ENCODE results near the gene RAB36.

The RAB36 gene

GRCh38 chr22:23166841-23167616 is 21.8 kb downstream of the RAB36 start:
- Mint-ChIP-seq H3K27ac (no peak overlapping the region), H3K4me3 (no peak overlapping the region), H3K9me3 (no peaks in the 10 kb centered on the region), H3K36me3 (ENCODE audit: low read depth) (no peaks in the 10 kb centered on the region), H3K27me3 (no peaks in the 10 kb centered on the region), H3K4me1 (ENCODE audit: low read depth) (no peaks in the 10 kb centered on the region)

GRCh38 chr22:23168391-23169042 is 23.2 kb downstream of the RAB36 start:
- no peaks in the 10 kb centered on the region for H3K36me3 Mint-ChIP-seq (ENCODE audit: low read depth)
- no peaks in the 10 kb centered on the region for H3K4me1 Mint-ChIP-seq (ENCODE audit: low read depth)
- no peaks in the 10 kb centered on the region for H3K9me3 Mint-ChIP-seq
- H3K27me3 Mint-ChIP-seq = no peaks in the 10 kb centered on the region
- no peak overlapping the region for H3K27ac Mint-ChIP-seq
- no peak overlapping the region for H3K4me3 Mint-ChIP-seq

GRCh38 chr22:23169043-23169406 is 23.7 kb downstream of the RAB36 start:
- no peaks in the 10 kb centered on the region for H3K27me3 Mint-ChIP-seq
- no peak overlapping the region for H3K27ac Mint-ChIP-seq
- H3K4me3 Mint-ChIP-seq = no peak overlapping the region
- no peaks in the 10 kb centered on the region for H3K9me3 Mint-ChIP-seq
- no peaks in the 10 kb centered on the region for H3K4me1 Mint-ChIP-seq (ENCODE audit: low read depth)
- no peaks in the 10 kb centered on the region for H3K36me3 Mint-ChIP-seq (ENCODE audit: low read depth)

- Mint-ChIP-seq H3K4me1 (ENCODE audit: low read depth) (peaks cover 23% of the 10 kb centered on the region), H3K9me3 (no peaks in the 10 kb centered on the region), H3K27me3 (no peaks in the 10 kb centered on the region), H3K4me3 (no peak overlapping the region), H3K36me3 (ENCODE audit: low read depth) (no peaks in the 10 kb centered on the region), H3K27ac (peak overlapping the region; percentile 38)
These were observed 30.8 kb downstream of the RAB36 start for GRCh38 chr22:23175817-23176644.

GRCh38 chr22:23176645-23177027 is 31.4 kb downstream of the RAB36 start:
- Mint-ChIP-seq H3K27ac (peak overlapping the region; percentile 38), H3K4me3 (no peak overlapping the region), H3K9me3 (no peaks in the 10 kb centered on the region), H3K4me1 (ENCODE audit: low read depth) (peaks cover 23% of the 10 kb centered on the region), H3K36me3 (ENCODE audit: low read depth) (no peaks in the 10 kb centered on the region), H3K27me3 (no peaks in the 10 kb centered on the region)

- Mint-ChIP-seq H3K9me3 (no peaks in the 10 kb centered on the region), H3K4me3 (no peak overlapping the region), H3K36me3 (ENCODE audit: low read depth) (peaks cover 5% of the 10 kb centered on the region), H3K4me1 (ENCODE audit: low read depth) (peaks cover 28% of the 10 kb centered on the region), H3K27me3 (no peaks in the 10 kb centered on the region), H3K27ac (no peak overlapping the region)
These were observed 31.9 kb downstream of the RAB36 start for GRCh38 chr22:23177197-23177596.

GRCh38 chr22:23178512-23179254 is 33.4 kb downstream of the RAB36 start:
- H3K9me3 Mint-ChIP-seq = no peaks in the 10 kb centered on the region
- peak overlapping the region; percentile 70 for H3K27ac Mint-ChIP-seq
- peaks cover 43% of the 10 kb centered on the region for H3K4me1 Mint-ChIP-seq (ENCODE audit: low read depth)
- no peaks in the 10 kb centered on the region for H3K27me3 Mint-ChIP-seq
- H3K4me3 Mint-ChIP-seq = peak overlapping the region; percentile 54
- H3K36me3 Mint-ChIP-seq (ENCODE audit: low read depth) = peaks cover 8% of the 10 kb centered on the region

GRCh38 chr22:23179381-23180299 is 34.4 kb downstream of the RAB36 start:
- Mint-ChIP-seq H3K27me3 (no peaks in the 10 kb centered on the region), H3K27ac (peak overlapping the region; percentile 45), H3K36me3 (ENCODE audit: low read depth) (peaks cover 11% of the 10 kb centered on the region), H3K4me1 (ENCODE audit: low read depth) (peaks cover 52% of the 10 kb centered on the region), H3K9me3 (no peaks in the 10 kb centered on the region), H3K4me3 (peak overlapping the region; percentile 68)

- Mint-ChIP-seq H3K9me3 (no peaks in the 10 kb centered on the region), H3K4me1 (ENCODE audit: low read depth) (peaks cover 58% of the 10 kb centered on the region), H3K36me3 (ENCODE audit: low read depth) (peaks cover 13% of the 10 kb centered on the region), H3K27me3 (no peaks in the 10 kb centered on the region), H3K27ac (peak within 1 kb of the TSS; percentile 92), H3K4me3 (peak within 1 kb of the TSS; percentile 91)
These were observed 35.1 kb downstream of the RAB36 start, which contains the start of gene BCR for GRCh38 chr22:23180301-23180892. Gene BCR, plus strand, starts transcription at chr22:23180509. Its CDS starts 452 bp downstream, at chr22:23180961.

GRCh38 chr22:23180893-23181720 is 35.8 kb downstream of the RAB36 start:
- no peaks in the 10 kb centered on the region for H3K9me3 Mint-ChIP-seq
- H3K27me3 Mint-ChIP-seq = no peaks in the 10 kb centered on the region
- H3K4me3 Mint-ChIP-seq = peak overlapping the region; percentile 91
- peaks cover 17% of the 10 kb centered on the region for H3K36me3 Mint-ChIP-seq (ENCODE audit: low read depth)
- H3K4me1 Mint-ChIP-seq (ENCODE audit: low read depth) = peaks cover 63% of the 10 kb centered on the region
- peak overlapping the region; percentile 92 for H3K27ac Mint-ChIP-seq

GRCh38 chr22:23181721-23182308 is 36.5 kb downstream of the RAB36 start:
- H3K27ac Mint-ChIP-seq = peak overlapping the region; percentile 92
- H3K4me1 Mint-ChIP-seq (ENCODE audit: low read depth) = peaks cover 66% of the 10 kb centered on the region
- H3K4me3 Mint-ChIP-seq = peak overlapping the region; percentile 91
- H3K9me3 Mint-ChIP-seq = no peaks in the 10 kb centered on the region
- no peaks in the 10 kb centered on the region for H3K27me3 Mint-ChIP-seq
- peaks cover 22% of the 10 kb centered on the region for H3K36me3 Mint-ChIP-seq (ENCODE audit: low read depth)

GRCh38 chr22:23182309-23183060 is 37.2 kb downstream of the RAB36 start:
- Mint-ChIP-seq H3K27ac (peak overlapping the region; percentile 92), H3K9me3 (no peaks in the 10 kb centered on the region), H3K36me3 (ENCODE audit: low read depth) (peaks cover 23% of the 10 kb centered on the region), H3K4me3 (peak overlapping the region; percentile 91), H3K4me1 (ENCODE audit: low read depth) (peaks cover 73% of the 10 kb centered on the region), H3K27me3 (no peaks in the 10 kb centered on the region)

Data from stimulated activated naive CD8-positive, alpha-beta T cell treated with anti-CD3 and anti-CD28 coated beads, Interleukin-15, Interleukin-2, amounts not matched to agents 100 ng/mL and 50 ng/mL, for 24 hours (primary cell).